Stimulated activated CD4-positive, alpha-beta T cell treated with anti-CD3 and anti-CD28 coated beads, TNF-alpha, amount 100 ng/mL, for 24 hours (primary cell): ENCODE measurements around the gene C1orf35.
"Not testable (repeated sequence)": the region's sequence is repeated elsewhere in the genome, so short reads cannot be mapped to it uniquely, and the experiment has no call there.

ENCODE experiments used
- DNase-seq, 3 experiments: peaks; one replicate each; pipeline ENCODE4 v3.0.0-alpha.2; 2020; ENCODE audit warnings: low read depth in 3 of 3

The C1orf35 gene

DNA sequence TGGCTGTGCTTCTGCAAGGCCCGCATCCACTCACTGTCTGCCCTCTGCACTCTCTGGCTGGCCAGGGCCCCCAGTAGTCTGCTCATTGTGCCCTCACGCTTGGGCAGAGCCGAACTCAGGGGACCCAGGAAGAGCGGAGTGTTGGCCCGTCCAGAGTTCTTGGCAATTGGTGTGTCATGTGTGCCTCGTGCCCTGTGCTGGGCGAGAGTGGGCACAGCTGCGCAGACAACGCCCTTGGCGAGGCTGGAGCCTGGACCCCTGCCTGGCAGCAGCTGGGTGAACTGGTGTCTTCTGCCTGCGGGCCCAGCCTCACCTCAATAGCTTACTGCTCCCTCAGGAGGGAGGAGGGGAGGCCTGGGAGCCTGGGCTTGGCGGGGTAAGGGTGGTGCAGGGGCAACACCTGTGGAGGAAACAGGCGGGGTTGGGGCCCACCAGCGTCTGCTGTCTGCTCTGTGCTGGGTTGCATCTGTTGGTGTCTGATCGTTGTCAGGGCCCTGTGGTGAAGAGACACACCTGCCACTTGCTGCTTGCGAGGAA lies 39.1 kb upstream of the C1orf35 start:
- DNase-seq: no peak

DNA sequence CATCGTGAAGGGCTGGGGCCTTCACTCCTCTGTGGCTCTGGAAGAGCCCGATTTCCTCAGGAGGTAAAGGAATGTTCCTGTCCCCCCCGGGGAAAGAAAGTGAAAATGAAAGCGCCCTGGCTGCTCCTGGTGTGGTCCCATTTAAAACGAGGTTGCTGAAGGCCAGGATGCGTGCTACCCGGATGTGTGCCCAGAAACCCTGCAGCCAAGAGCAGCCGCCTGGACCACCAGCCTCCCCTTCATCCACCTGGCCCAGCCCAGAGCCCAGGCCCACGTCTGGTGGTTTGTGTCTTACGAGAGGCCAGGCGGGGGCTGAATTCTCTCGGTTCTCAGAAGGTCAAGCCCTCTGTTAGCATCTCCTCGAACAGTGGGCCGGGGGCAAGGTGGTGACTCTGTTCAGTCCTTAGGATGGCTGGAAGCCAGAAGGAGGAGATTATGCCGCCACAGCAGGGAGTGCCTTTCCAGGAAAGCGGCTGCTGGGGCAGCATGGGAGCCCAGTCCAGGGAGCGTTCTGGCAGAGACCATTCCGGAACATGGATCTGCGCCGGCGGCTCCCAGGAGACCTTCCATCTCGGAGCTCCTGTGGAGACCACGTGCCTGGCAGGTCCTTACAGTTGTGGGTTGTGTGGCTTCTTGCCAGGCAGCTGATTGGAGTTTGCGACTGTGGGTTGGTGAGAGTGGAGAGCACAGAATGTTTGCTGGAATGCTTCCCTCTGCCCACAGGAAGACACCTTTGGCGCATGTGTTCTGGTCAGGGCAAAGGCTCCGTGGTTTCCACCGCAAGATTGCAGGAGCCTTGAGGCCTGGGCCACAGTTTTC lies 38.3 kb upstream of the C1orf35 start:
- peak in 1 of 3 experiments; percentile 25 for DNase-seq

DNA sequence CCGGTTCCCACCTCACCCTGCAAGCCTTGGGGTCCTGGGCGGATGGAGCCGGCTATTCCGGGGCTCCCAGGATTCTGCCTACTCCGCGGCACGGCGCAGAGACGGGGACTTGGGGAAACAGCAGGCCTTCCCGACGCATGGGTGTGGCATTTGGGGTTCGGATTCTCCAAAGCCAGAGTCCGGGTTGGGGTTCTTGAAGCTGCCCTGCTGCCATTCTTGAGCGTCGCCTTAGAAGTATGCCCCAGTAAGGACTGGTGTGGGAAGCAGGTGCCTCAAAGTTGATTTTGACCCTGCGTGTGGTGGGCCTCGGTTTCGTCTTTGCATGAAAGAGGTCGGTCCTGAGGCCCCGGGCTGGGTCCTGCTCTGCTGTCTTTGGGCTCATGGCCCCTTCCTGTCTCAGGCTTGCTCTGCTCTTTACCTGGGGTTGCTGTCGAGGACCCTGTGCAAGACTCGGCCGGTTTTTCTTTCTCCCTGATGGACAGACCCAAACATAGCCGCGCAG lies 37.6 kb upstream of the C1orf35 start:
- no peak for DNase-seq

DNA sequence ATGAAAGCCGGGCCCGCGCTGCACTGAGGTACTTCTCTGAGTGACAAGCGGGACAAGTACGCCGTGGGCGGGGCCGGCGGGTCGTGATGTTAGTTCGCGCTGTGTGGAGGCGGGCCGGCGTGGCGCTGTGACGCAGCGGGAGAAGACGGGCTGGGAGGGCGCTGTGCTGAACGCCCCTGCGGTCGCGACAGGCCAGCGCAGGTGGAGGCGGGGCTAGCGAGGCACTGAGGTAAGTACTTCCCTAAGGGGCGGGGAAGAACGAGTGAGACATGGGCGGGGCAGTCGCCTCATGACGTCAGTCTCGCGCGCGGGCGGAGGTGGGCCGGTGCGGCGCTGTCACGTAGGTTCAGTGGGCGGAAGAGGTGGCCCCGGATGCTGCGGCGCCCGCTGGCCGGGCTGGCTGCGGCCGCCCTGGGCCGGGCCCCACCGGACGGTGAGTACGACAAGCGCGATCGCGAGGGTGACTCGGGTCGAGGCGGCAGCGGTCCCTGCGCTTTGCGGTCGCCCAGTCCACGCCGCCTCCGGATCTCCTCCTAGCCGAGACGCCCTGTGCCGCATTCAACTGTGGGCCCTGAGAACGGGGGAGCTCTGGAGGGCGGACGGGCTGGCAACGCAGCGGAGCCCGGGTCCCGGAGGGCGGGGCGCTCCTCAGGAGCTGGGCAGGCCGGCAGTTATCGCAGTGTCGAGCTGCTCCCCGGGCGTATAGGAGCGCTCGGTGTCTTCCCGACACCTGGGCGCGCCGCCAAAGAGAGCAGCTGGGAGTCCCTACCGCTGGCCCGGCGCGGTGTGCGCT lies 37.0 kb upstream of the C1orf35 start, which contains the start of gene GUK1:
TSS of gene GUK1 (plus strand) at position 349 of the 793 bp plus-strand sequence. CDS start at position 373, 24 bp downstream.
- peak; percentile 100 for DNase-seq

DNA sequence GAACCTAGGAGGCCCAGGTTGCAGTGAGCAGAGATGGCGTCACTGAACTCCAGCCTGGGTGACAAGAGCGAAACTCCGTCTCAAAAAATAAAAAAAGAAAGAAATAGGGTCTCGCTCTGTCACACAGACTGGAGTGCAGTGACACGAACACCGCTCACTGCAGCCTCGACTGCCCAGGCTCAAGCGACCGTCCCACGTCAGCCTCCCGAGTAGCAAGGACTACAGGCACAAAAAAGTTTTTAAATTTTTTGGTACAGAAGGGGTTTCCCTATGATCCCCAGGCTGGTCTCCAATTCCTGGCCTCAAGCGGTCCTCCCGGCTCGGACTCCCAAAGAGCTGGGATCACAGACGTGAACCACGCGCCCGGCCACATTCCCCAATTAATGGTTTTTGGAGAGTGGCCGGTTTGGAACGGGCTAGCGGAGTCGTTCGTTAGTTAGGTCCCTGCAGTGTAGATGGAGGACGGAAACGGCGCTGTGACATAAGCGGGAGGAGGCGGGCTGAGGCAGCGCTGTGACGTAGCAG lies 36.3 kb upstream of the C1orf35 start:
- no peak for DNase-seq

DNA sequence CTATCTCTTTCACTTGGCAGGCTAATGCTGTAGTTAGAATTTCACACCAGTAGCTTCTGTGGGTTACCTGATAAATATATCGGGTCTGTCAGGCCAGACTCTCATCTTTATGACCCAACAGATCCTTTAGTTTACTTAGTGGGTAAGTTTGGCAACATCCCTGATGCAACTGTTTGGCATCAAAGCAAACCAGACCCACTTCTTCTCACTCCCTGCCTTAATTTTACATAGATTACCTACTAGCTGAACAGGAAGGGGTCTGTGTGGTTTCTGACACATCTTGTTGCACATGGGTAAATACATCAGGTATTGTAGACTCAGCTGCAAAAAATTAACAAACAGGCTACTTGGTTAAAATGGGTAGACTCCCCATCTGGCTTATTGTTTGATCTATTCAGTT lies 33.8 kb upstream of the C1orf35 start:
- no peak for DNase-seq

DNA sequence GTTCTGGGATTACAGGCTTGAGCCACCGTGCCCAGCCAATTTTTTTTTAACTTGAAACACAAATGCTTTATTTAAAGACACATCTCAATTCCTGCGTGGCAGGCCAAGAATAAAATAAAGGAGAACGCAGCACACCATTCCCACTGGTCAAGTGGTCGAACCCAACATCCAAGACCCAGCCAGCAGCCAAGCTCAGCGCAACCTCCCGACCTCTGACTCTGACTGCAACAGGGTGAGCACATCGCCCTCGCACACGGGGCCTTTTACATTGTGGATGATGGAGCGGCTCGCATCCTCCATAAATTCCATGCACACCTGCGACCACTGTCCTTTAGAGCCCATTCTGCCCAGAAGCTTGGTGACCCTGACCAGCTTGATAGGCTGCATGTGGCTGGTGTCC lies 31.5 kb upstream of the C1orf35 start:
- DNase-seq: no peak

DNA sequence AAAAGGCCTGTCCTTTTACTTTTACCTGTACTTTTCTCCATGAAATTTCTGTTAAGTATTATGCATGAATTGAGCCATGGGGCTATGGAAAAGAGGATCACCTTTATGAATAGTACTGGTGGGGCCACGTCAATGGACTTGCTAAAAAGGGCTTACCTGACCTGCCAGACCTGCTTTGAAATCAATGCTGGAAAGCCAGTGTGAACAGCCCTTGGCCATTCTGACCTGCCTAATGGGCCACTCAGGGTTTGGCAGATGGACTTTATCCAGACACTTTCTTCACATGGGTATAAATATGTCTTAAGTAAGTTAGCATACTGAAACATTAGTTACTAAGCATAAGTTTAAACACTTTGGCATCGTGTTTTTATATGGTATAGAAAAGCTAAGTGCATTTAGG lies 28.6 kb upstream of the C1orf35 start:
- DNase-seq: no peak

DNA sequence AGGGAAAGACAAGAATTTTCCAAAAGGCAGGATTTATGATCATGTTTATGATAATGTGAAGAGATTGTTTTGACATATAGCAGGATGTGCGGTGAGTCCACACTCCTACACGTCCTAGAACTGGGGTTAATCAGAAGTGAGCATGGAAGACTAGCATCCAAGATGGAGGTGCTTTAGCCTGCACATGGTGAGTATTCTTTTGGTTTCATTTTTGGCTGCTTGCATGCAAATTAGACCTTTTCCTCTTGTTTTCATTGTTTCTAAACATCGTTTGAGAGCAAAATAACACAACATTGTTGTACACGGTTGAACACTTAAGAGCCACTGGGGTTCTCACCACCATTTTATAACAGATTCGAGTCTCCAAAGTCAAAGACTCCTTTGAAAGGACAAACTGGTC lies 22.1 kb upstream of the C1orf35 start:
- DNase-seq: no peak

DNA sequence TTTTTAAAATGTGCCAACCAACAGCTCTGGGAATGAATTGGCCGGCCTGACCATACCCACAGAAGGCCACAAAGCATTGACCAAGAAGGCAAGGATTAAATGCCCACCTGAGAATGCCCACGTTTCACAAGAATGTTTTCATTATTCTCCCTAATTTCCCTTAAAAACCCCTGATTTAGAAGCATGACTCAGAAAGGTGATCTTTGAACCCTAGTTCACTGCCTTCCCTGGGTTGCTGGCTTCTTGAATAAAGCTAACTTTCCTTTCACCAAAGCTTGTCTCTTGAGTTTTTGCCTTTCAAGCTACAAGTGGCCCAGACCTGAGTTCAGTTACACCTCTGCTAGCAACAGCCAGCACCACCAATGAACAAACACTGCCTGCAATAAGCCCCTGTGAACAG lies 20.4 kb upstream of the C1orf35 start:
- DNase-seq: no peak

DNA sequence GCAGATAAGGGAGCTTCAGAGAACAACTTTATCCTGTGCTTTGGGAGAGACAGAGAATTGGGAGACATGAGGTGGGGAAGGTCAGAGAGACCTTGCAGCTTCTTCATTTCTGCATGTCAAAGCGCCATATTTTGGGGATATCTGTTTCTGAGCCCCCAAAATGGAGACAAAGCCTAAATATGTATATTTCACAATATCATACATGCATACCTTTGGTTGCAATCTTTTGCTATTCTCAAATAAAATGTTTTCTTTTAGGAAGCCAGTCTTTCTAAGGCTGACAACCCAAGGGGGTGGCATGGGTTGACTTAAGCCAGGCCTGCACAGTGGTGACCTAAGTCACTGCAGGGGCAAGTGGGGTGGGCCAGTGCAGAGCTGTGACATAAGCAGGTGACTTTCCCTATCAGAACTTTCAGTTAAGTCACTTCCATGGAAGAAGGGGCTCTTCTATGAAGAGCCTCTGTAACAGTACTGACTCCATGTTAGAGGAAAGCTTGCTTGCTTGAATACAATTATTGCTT lies 19.9 kb upstream of the C1orf35 start:
- no peak for DNase-seq

DNA sequence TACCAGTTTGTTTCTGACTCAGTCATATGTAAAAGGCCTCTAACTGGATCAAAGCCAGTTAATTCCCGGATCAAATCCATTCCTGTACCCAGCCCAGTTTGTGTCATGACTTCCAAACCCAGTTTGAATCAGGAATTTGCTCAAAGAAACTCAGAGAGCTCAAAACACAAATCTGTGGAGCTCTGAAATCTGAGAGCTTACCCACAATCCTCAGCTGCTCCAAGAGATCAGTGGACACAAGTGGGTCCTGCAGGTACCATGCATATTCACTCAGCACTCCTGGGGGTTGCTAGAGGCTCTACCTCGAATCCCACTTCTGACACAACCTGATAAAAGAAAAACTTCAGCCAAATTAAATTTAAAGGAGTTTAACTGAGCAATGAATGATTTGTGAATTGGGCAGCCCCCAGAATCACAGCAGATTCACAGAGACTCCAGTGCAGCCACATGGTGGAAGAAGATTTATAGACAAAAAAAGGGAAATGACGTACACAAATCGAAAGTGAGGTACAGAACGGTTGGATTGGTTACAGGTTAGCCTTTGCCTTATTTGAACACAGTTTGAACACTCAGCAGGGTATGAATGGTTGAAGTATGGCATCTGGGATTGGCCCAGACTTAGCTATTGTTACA lies 17.8 kb upstream of the C1orf35 start:
- DNase-seq: no peak

DNA sequence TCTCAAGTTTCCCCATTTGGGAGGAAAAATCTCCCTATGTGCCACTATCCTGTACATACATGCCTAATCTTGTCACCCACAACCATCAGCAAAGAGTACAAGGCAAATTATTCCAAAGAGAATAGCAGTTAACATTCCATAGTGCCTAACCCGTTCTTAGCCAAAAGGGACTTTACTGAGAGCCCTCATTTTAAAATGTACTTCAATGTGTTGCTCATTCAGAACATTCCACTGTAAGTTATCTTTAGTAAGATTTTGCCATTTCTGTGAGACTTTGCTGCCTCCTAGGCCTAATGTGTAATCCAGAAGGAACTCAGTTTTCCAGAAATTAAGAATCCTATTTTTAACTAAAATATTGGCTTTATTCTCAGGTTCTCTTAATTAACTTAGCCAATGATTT lies 17.2 kb upstream of the C1orf35 start:
- no peak for DNase-seq

DNA sequence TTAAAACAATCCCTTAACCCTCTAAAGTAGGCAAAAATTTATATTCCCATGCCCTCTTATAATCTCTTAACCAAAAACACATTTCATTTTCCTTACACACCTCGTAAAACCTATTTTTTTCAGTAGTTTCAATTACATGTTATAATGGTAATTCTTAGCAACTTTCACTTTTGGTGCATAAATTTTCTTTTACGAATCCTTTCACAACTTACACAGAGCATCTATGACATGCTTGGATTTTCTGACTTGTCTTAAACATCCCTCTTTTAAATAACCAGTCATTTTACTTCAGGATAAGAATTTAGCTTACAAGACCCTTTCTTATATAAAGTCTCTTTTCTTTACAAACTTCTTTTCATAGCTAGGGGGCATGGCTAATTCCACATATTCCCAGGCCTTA lies 14.9 kb upstream of the C1orf35 start:
- DNase-seq: no peak

DNA sequence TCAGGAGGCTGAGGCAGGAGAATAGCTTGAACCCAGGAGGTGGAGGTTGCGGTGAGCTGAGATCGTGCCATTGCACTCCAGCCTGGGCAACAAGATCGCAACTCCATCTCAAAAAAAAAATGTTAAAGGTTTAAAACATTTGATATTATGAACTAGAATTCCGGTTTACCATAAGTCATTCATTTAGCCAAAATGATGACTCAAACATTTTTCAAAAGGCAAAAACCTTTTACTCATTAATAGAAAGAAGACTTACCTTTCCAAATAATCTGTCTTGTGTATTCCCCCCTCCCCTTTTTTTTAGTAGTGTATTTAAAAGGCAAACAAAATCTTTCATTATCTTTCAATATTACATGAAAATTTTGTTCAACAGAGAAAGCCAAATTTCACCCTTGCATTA lies 14.2 kb upstream of the C1orf35 start:
- DNase-seq: no peak

DNA sequence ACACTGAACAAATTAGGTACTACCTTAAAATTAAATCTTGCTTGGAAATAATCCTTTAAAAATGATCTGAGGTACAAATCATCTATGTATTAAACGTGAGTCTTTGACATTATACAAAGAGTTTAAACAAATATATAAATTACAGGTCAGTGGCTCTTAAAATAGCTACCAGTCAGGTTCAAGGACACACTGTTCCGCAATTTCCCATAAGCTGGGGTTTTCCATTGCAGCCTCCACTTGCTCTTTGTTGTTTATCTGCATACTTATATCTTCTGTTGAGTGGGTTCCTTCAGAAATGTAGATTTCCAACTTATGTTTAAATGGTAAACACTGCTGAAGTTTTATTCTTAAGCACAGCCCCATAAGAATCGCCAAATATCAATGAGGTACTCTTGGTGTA lies 11.7 kb upstream of the C1orf35 start:
- no peak for DNase-seq

DNA sequence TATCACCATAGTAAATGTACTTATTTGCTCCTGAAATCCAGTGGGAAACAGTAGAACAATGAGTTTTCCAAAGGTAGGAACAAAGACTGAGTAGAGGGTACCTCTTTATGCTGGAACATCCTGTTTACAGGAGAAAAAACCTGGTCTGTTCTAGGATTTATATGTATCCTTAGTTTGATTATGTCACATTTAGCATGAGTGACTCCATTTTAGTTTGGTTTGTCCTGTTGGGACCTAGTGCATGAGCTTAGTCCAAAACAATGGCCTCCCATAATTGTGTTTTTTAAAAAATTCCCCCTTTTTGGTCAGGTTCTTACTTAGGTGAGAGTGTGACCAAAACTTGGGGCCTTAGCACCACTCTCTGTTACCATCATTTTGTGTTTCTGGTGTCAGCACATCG lies 9.5 kb upstream of the C1orf35 start:
- no peak for DNase-seq

DNA sequence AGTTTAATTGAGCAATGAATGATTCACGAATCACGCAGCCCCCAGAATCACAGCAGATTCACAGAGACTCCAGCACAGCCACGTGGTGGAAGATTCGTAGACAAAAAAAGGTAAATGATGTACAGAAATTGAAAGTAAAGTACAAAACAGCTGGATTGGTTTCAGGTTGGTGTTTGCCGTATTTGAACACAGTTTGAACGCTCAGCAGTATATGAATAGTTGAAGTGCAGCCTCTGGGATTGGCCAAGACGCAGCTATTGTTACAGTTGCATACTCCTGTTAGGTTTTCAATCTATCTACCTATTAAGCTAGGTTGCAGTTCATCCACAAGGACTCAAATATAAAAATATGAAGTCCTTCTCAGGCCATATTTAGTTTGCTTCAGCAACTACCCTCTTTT lies 9.0 kb upstream of the C1orf35 start:
- no peak for DNase-seq

DNA sequence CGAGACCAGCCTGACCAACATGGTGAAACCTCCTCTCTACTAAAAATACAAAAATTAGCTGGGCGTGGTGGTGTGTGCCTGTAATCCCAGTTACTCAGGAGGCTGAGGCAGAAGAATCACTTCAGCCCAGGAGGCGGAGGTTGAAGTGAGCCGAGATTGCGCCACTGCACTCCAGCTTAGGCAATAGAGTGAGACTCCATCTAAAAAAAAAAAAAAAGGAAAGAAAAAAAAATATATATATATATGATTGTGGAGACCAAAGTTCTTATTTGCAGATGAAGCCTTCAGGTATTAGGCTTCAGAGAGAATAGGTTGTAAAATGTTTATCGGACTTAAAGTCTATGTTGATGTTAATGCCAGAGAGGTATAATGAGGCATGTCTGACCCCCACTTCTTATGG lies 8.2 kb upstream of the C1orf35 start:
- not testable (repeated sequence) for DNase-seq

DNA sequence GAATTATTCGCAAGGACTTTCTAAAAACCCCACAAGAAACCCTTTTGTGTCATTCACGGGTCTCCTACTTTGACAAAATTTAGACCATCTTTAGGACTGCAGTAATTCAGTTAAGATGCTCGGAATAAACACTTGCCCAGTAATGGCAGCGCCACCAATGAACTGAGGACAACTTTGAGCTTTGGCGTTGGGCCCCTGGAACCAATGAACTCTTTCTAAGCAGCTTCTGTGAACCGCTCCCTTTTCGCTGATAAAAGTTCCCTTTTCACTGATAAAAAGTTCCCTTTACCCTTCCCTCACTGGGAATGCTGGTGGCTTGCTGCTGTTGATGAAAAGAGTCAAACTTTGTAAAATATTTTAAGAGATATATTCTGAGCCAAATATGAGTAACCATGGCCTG lies 7.4 kb upstream of the C1orf35 start:
- no peak for DNase-seq

DNA sequence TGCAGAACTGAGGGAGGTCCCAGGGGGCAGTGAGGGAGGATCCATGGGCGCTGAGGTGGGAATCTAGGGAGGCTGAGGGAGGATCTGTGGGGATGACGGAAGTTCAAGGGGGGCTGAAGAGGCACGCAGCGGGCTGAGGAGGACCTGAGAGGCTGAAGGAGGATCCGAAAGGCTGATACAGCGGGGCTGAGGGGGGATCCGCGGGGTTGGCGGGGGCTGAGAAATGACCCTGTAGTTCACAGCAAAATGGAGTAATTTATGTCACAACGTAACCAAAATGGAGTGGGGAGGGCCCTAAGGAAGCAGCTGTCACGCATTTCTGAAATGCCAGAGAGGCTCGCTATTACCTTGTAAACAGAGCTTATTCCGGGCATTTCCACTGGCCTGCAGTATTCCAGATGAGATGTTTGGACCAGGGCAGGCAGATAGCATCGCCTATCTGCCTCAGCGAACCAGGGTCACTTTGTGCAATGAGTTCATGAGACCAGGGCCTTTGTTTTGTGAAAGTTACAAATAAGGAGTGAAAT lies 6.9 kb upstream of the C1orf35 start:
- DNase-seq: no peak
